NK-92 (cell line): ENCODE results near the gene PODXL2.
"Not testable (repeated sequence)": the region's sequence is repeated elsewhere in the genome, so short reads cannot be mapped to it uniquely, and the experiment has no call there.

Experiments
- DNase-seq: peaks from one replicate; lab custom pipeline; 2025; ENCODE audit not compliant: unreplicated experiment; lab: John Stamatoyannopoulos, UW

Gene PODXL2

DNA sequence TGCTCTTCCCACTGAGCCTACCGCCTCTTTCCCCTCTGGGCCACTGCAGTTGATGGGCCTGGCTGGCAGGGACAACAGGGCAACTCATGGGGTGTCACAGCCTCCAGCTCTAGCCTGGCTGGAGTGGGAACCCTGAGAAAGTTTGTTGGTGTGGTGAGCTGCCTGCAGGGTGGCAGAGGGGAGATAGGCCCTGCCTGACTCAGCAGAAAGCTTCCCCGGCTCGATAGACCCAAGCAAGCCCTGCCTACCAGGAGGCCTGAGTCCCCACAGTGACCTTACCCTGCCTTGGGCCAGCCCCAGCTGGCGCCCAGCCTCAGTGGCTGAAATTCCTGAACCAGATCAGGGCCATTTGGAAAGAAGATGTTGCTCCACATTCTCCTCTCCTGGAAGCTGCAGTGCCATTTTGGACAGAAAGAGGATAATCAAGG is 73.2 kb downstream of the PODXL2 start:
- DNase-seq = no peak

DNA sequence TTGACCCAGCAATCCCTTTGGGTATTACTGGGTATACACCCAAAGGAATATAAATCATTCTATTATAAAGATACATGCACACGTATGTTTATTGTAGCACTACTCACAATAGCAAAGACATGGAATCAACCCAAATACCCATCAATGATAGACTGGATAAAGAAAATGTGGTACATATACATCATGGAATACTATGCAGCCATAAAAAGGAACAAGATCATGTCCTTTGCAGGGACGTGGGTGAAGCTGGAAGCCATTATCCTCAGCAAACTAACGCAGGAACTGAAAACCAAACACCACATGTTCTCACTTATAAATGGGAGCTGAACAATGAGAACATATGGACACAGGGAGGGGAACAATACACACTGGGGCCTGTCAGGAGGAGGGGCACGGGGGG is 75.9 kb downstream of the PODXL2 start:
- not testable (repeated sequence) for DNase-seq

DNA sequence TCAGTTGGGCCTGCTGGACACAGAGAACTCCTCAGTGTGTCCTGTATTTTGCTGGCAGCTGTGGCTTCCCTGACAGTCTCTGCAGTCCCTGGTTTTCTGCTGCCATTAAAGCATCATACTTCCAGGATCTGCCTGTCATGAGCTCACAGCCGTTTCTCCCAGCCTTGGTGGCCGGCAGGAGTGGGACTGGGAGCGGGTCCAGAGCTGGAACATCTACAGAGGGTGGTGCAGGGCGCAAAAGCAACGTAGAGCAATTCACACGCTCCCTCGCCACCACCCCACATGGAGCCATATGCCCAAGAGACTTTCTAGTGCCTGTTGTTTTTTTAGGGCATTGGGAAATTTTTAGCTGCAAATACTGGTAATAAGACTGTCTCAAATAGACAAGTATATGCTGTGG is 77.3 kb downstream of the PODXL2 start:
- DNase-seq = no peak

DNA sequence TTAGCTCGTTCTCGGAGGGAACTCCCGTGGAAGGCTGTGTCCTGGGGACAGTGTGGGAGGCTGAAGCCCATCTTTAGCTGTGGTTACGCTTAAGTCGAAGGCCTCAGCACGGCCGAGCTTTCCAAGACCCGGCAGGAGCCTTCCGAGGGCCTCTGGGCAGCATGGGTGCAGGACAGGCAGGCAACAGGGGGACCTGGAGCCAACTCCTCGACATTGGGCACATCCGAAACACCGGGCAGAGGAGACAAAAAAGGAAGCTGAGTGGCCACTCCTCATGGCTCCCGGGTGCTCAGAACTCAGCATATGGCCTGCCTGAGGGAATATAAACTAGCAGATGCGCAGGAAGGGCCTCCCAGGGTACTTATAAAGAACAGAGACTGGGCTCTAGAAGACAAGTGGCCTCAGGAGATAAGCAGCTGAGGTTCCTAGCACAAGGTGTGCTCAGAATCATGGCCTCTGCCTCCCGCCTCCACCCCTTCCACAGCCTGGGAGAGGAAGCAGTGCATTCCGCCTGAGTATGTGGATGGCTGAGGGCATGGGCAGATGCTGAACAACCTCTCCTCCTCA is 77.9 kb downstream of the PODXL2 start:
- DNase-seq = no peak

DNA sequence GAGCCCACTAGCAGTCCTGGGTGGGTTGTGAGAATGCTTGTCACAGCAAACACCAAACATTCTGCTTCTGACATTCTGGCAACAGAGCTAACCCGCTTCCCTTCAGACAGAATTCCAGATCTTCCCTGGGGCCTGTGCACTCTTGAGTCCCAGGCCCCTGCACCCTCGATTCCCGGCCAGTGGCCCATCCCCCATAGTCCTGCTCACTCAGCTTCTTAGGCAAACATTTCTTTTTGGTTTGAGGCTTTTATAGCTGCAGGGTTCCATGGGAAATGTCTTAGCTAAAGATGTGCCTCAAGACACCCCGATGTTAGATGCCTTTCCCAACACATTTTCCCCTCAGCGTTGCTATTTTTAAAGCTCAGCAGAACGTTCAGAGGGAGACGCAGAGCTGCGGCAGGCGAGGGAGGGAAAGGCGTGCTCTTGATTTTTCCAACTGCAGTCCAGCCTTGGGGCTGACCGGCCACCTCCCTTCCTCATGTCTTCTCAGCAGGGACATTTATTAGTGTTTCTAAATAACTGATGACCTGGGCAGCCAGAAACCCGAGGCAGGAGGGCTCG is 78.9 kb downstream of the PODXL2 start:
- no peak for DNase-seq

DNA sequence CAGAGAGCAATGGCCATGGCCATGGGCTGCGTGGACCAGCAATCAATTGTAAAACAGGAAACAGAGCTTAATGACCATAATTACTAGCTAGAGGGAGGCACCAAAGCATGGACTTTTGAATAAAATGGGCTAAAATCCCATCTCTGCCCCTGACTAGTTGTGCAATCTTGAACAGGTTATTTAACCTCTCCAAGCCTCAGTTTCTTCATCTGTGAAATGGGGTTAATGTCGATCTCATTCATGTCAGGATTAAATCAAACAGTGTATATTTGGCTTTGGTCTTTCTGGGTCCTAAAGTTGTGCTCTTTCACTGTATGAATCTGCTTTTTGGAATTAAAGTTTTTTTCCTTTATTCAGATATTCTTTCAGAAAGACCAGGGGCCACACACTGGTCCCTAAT is 79.9 kb downstream of the PODXL2 start:
- no peak for DNase-seq

DNA sequence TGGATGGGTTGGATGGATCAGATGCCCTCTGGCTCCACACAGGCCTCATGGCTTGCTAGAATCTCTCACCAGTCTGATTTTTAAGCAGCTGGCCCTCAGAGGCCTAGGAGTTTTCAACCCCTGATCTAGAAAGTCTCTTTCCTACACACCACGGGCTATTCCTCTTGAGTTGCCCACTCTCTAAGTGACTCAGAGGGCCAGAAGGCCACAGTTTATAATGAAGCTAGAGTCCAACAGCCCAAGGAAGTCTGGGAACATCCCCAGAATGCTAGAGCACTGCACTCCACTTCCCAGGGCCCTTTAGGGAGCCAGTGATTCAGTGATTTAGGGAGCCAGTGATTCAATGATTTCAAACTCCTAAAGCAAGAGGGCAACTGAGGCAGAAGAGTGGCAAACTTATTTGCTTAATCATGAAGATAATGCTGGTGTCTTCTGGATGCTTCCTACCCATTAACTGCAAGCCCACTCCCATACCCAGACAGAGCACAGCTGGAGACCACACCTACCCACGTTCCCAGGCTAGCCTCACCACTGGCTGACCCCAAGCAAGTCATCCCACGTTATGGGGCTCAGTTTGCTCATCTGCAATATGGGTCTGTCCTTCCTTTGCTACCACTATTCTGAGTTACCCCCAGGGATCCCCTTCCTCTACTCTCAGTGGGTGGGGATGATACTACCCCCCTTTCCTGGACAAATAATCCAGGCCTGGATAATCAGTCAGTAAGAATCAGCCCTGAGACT is 80.5 kb downstream of the PODXL2 start:
- DNase-seq = no peak

DNA sequence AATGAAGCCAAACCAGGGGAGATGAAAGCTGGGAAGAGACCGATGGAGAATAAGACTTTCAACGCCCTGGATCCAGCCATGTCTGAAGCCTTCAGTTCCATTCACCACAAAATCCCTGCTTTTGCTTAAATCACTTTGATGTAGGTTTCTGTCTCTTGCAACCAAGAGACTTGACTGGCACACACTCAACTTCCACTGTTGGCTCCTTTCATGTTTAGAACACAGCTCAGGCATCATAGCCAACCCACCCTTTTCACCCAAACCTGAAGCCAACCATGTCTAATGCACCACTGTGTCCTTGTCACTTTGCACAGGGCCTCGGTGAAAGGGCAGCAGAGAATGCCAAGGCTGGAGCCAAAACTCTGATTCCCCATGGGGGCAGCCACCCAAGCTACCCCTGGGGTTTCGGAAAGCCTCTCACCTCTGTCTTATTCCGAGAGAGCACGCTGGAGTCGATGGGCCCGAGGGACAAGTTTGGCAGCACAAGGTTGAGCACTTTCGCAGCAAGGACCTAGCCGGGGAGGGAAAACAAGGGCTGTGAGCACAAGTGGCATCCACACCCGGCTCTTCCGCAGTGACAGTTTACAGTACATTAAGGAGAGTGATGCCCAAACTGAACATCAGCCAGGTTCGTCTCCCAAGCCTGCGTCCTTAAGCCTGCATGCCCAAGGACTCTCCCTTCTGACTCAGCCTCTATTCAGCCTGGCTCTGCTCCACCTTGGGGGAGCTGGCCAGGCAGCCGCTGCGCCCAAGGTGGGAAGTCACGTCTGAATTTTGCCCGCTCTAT is 81.4 kb downstream of the PODXL2 start:
- DNase-seq = no peak

DNA sequence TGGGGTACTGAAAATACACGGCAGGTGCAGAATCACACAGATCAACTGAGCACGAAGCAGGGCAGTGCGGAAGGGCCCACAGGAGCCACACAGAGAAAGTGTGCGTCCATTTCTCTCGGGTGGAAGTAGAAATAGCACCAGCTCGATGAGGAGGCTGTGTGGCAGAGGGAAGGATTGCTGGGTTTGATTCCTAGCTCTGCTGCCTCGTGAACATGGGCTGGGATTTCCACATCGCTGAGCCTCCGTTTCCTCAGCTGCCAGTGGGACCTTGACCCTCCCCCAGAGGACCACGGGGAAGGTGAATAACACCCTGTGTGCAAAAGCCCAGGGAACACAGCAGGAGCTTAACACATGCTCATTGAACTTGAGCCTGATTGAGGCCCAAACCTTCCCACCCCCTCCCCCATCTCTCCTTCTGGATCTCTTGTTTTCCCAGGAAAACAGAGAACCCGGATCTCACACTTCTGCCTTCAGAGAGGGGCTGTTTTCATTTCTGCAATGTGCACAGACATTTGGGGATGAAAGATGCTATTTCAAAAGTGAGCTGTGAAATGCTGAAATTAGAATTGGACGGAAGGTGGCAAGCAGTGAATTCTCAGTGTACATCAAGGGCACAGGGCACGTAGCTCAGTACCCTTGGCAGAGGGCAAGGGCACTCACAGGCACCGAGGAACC is 82.2 kb downstream of the PODXL2 start:
- DNase-seq = no peak

DNA sequence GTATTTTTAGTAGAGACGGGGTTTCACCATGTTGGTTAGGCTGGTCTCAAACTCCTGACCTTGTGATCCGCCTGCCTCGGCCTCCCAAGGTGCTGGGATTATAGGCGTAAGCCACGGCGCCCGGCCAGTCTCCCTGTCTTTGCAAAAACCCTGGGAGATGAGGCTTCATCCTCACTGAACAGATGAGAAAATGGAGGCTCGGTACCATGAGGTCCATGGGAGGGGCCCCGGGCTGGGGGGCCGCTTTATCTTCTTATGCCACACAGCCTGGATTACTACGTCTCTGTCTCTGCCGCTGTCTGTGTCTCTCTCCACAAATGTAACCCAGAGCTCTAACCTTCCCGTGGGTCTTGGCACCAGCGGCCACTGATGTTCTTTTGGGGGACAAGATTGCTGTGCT is 82.9 kb downstream of the PODXL2 start:
- DNase-seq = no peak

DNA sequence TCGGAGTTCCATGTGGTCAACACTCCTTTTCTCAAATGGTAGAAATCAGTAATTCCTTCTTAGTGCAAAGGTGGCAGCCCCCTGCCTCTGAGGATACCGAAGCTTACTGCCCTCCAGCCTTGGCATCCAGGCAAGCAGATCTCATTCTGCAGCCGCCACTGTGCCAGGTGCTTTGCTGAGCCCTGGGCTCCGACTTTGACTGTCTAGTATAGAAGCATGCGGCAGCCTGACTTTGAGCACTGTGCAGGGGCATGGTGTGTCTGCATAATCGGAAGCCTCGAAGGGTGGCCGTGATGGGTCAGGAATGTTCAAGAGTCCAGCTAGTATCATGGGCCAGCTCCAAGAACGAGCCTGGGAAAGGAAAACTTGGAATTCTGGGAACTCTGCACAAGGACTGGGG is 83.5 kb downstream of the PODXL2 start:
- DNase-seq = no peak

DNA sequence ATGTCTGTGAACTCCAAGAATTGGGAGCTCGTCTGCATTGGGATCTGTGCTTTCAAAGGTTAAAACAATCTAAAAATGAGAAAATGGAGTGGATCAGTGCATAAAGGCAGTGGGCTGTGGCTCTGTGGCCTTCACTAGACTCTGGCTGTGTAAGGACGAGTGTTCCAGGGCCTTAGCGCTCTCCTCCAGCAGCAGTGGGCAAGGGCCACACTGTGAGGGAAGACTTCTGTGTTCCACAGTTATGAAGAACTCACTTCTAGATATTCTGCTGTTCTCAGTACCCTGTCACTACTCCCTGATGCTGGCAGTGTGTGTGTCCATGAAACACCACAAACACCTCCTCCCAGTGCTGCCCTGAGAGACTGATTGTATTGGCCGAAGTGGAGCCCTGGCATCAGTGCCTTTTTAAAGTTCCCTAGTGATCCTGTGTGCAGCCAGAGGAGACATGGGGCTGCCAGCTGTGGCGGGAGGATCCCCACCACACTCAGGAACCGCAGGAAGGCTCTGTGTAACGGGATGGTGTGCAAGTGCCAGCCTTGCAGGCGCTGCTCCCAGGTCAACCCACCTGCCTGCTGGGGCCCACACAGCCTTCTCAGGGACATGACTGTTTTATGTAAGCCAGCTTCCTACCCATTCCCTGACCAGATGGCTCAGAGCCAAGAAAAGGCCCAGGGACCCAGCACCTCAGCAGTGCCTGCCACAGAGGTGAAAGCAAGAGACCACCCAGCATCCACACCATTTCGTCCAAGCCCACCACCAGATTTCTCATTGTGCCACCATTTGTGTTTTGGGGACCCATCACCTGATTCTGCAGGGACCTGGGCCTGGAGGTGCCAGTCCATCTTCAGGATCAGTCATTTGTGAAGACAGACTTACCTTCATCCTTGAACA is 84.1 kb downstream of the PODXL2 start:
- no peak for DNase-seq

DNA sequence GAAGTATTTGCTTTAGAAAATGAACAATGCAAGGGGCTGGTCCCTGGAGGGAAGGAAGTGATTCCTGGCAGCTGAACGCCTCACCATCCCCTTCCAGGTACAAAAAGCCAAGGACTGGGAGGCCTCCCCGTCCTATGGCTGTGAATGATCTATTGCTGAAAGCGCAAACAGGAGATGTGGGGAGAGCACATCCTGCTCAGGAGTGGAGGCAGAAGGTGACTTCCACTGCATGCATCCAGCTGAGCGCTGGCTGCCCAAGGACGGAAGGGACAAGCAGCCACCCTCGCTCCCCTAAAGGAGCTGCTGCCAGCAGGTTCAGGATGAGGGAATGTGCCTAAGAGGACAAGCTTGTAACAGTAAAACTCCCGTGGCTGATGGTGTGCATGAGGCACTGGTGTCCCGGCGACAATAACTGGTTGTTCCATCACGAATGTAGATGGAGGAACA is 85.2 kb downstream of the PODXL2 start:
- DNase-seq = no peak

DNA sequence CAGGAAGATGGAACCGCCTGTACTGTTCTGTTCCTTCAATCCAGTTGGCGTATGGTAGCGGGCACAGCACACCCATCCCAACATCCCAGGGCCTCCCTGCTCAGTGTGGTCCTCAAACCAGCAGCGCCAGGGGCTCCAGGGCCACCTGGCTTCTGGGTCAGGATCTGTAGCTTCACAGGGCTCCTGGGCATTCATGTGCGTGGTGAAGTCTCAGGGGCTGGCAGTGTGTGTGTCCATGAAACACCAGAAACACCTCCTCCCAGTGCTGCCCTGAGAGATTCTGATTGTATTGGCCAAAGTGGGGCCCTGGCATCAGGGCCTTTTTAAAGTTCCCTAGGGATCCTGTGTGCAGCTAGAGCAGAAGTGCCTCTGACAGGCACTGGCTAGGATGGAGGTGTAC is 85.9 kb downstream of the PODXL2 start:
- DNase-seq = no peak

DNA sequence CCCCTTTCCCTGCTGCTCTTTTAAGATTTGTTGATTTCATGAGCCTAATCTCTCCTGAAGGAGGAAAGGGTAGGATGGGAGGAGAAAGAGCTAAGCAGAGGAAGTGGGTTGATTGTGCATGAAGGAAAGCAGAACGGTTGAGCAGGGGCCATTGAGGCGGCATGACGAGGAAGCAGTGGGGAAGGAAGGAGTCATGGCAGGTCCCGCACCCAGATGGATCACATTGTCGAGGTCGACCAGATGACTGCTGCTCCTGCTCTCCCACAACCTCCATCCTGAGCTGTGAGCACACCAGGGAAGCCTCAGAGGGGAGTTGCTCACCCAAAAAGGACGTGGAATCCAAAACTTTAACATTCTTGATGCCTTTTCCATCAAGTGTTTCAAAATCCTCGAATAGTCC is 86.5 kb downstream of the PODXL2 start:
- DNase-seq = no peak

DNA sequence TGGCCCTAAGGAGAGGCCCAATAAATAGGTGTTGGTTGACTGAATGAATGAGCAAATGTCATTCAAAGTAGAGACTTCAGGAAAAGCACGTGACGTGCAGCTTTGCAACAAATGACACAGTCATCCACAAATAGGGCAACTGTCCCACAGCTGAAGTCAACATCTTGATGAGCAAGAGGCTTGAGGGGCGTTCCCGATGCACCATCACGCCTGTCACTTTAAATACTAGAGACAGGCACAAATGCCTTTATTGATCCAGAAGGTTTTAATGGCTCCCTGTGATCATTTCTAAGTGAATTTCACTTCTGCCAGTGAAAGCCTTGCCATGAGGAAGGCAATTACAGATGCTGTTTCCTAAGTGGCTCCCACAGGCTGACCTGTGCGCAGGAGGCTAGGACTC is 87.4 kb downstream of the PODXL2 start:
- DNase-seq = no peak

DNA sequence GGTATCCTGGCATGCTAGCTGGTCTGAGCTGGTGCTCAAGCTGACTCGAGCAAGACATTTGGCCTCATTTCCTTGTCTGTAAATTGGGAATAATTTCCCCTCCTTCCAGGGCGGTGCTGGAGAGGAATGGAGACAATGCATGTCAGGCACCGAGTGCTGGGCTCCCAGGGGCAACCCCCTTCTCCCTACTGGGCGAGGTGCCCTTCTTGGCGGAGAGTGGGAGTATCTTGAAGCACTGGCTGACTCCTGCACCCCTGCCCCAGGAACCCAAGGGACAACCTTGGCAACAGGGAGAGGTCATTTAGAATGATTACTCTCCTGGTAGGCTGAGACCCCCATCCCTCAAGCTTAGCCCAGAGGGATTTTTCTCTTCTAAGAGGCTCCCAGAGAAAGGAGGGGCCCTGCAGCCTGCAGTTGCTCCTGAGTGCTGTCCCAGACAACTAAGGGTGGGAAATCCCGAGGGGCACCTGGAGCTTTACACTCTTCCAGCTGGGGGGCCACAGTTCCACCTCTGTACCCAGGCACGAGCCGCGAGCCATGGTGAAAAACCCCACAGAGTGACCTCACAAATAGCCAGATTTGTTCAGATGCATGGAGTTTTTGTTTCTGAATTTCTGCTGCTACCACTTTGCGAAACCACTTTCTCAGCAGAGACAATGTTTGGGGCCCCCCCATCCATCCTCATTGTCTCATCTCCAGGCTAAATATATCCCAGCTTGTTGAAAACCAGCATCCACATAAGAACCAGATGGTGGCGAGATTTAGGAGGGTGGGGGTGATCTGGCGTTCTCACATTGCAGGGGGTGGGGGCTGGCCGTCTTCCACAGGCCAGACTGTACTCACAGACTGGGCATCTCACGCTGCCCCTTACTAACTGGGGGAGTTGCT is 88.6 kb downstream of the PODXL2 start:
- no peak for DNase-seq

DNA sequence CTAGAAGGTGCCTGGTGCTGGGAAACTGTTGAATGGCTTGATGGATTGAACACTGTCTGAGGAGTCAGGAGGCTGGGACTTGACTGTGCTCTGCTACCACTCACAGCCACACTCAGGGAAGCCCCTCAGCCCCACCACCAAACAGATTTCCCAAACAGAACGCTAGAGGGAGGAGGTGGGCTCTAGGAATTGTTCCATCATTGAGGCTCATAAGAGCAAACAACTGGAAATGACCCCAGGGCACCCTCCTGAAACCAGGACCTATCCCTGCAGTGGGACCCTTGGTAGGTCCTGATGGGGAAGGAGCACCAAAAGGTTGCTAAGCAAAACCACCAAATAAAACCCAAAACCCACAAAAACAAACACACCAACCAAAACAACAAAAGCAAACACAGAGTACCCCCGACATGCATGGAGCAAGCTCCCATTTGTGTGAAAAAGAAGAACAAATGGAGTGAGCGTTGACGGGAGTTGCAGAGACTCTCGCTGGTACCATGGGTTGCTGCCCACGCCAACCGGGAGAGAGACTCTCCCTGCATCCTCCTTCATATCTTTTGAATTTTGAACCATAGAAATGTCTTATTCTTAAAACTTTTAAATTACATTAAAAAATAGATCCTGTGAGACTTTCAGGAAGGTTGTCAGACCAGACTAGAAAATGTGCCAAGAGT is 89.4 kb downstream of the PODXL2 start:
- DNase-seq = no peak

DNA sequence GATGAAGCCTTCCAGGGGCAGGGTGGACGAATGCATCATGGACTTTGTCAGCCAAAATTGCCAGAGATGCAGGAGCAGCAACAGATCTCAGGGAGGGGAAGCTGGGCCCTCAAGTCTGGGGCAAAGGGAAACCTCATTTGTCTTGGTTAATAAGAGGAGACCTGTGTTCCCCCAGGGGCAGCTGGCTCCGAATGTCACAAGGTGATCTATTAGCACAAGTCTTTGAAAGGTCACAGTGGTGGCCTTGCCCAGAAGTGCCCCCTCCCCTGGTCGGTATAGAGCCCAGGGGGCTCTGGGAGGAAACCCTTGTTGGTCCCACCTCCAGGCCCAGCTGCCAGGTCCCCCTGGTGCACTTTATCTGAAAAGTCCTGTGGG is 89.9 kb downstream of the PODXL2 start:
- no peak for DNase-seq
